KOPT-K1 (cell line): ENCODE data around the gene SRRT.

Experiments used
- H3K27ac ChIP-seq: fragments of 200-600 bp; sonication (generic); 2 replicates; pipeline ENCODE4 v1.5.1; 2016; ENCODE audit warnings: antibody characterized with exemption, mild to moderate bottlenecking, low read depth, low read length; ENCODE audit not compliant: poor library complexity, severe bottlenecking
- H3K36me3 ChIP-seq: fragments of 200-600 bp; sonication (generic); 2 replicates; pipeline ENCODE4 v1.5.1; 2017; ENCODE audit warnings: antibody characterized with exemption, mild to moderate bottlenecking, low read length, moderate library complexity; ENCODE audit not compliant: insufficient read depth
- H3K9me3 ChIP-seq: fragments of 200-600 bp; sonication (generic); 2 replicates; pipeline ENCODE4 v1.5.1; 2017; ENCODE audit warnings: antibody characterized with exemption, low read length, mild to moderate bottlenecking; ENCODE audit not compliant: insufficient read depth, poor library complexity, severe bottlenecking

SRRT gene, protein sequence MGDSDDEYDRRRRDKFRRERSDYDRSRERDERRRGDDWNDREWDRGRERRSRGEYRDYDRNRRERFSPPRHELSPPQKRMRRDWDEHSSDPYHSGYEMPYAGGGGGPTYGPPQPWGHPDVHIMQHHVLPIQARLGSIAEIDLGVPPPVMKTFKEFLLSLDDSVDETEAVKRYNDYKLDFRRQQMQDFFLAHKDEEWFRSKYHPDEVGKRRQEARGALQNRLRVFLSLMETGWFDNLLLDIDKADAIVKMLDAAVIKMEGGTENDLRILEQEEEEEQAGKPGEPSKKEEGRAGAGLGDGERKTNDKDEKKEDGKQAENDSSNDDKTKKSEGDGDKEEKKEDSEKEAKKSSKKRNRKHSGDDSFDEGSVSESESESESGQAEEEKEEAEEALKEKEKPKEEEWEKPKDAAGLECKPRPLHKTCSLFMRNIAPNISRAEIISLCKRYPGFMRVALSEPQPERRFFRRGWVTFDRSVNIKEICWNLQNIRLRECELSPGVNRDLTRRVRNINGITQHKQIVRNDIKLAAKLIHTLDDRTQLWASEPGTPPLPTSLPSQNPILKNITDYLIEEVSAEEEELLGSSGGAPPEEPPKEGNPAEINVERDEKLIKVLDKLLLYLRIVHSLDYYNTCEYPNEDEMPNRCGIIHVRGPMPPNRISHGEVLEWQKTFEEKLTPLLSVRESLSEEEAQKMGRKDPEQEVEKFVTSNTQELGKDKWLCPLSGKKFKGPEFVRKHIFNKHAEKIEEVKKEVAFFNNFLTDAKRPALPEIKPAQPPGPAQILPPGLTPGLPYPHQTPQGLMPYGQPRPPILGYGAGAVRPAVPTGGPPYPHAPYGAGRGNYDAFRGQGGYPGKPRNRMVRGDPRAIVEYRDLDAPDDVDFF

DNA sequence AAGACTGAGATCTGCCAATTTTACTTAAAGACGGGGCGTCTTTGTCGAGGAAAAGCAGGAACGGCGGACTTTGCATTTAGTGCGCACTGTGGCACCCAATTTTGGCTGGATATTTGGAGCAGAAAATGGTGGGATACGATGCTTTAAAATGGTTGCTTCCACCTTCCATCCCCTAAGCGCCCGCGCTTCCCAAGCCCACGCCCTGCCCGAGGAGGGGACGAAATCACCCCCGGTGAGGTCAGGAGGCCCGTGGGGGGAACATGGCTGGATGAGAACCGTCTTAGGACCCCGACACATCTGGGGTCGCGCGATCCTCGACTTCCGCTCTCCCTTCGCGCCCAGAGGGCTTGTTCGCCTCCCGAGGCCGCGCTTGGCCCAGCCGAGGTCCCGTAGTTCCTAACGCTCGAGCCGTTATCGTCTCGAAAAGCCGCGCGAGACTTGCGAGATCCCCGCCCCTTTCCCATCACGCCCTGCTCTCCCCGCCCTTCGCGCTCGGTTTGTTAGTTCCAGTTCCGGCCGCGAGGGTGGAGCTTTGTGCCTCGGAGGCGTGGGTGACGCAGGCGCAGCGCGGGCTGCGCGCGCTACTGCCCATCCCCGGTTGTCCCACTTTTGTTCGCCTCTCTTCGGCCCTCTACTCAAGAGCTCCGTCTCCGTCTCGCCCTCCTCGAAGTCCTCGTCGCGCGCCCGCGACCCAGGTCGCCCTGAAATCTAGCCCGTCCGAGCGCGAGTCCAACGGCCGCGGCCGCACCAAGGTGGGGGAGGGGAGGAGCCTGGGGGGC is at the start of gene SRRT:
Gene SRRT, plus strand, starts transcription at position 527 of the 779 bp plus-strand sequence. CDS start 488 bp downstream, outside the sequence.
- H3K9me3 ChIP-seq: no peaks in the 10 kb centered on the region
- peak within 1 kb of the TSS; percentile 98 for H3K27ac ChIP-seq
- H3K36me3 ChIP-seq: peaks cover 38% of the 10 kb centered on the region

DNA sequence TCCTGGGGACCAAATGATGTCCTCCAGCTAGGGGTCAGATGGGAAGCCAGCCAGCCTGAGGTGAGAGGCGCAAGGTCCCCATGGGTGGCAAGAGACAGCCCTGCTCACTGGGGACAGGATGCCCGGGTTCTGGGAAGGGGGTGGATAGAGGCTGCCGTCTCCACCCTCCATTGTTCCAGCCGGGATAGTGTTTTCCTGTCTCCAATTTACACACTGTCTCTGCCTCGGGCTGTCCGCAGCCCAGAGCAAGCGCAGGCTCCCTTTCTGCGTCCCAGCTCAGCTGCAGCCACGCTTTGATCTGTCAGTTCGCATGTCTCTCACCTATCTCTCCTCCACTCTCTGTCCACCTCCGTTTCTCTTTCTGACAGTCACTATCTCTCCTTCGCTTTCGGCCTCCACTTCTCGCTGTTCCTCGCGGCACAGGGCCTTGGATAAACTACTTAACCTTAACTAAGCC is 49.7 kb upstream of the SRRT start:
- Histone ChIP-seq H3K27ac (no peak overlapping the region), H3K9me3 (no peaks in the 10 kb centered on the region), H3K36me3 (no peaks in the 10 kb centered on the region)

DNA sequence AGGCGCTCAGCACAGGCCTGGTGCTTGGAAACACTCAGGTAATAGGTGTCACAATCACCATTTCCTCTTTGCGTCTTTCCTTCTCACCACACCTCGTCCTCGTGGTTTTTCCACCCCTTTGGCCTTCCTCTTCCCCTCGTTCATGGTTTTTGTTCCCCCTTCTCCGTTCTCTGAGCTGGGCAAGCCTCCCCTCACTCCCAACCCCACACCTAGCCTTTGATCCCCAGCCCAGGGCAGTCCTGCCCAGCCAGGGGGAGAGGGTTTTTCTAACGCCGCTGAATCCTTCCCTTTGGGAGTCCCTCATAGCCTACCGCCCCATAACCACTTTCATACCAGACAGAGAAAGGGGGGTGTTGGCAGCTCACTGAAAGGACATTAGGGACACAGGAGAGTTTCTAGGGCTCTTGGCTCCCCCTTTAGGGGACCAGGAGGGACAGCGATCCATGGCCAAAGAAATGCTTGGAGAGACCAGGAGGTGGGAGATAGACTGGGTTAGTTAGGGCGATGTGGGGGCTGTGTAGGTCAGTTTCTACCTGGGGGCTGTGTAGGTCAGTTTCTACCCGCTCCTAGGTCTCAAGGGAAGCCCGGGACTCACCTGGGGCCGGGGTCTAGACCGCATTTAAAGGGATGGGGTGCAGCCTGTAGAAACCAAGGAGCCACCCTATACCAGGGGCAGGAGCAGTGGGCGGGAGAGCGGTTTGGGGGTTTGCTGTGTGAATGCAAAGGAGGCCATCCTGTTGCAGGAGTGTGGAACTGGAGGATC is 49.0 kb upstream of the SRRT start:
- Histone ChIP-seq H3K36me3 (no peaks in the 10 kb centered on the region), H3K9me3 (no peaks in the 10 kb centered on the region), H3K27ac (no peak overlapping the region)

DNA sequence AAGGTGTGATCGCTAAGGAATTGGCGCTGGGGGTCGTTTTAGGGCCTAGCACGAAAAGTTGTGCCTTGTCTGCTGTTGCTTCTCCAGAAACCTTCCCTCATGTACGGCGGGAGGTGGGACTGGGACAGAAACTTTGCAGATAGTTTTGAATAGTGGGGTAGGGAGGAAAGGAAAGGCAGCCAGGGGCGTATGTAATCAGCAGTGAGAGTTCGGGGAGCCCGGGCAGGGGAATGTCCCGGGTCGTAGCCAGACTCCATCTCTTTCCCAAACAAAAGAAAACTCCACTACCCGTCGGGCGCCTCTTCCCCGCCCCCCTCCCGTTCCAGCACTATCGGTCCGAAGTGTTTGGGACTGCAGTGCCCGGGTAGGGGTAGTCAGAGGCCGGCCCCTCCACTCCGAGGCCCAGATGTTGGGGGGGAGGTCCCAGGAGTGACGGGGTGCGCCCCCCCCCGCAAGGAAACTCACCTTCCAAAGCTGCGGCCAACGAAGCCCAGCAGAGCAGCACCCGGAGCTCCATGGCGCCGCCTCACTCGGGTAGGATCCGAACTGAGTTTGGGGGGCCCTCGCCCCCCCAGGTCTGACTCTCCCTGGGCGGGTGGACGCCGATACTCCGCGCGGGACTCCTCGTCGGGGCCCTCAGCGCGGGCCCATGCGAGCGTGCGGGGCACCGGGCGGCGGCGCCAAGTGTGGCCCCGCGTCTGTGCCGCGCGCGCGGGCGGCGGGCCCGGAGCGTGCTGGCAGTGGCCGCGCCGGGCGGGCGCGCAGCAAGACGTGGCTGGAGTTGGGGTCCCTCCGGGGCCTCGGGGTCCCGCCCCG is 48.2 kb upstream of the SRRT start:
- H3K36me3 ChIP-seq: no peaks in the 10 kb centered on the region
- H3K9me3 ChIP-seq: no peaks in the 10 kb centered on the region
- no peak overlapping the region for H3K27ac ChIP-seq

DNA sequence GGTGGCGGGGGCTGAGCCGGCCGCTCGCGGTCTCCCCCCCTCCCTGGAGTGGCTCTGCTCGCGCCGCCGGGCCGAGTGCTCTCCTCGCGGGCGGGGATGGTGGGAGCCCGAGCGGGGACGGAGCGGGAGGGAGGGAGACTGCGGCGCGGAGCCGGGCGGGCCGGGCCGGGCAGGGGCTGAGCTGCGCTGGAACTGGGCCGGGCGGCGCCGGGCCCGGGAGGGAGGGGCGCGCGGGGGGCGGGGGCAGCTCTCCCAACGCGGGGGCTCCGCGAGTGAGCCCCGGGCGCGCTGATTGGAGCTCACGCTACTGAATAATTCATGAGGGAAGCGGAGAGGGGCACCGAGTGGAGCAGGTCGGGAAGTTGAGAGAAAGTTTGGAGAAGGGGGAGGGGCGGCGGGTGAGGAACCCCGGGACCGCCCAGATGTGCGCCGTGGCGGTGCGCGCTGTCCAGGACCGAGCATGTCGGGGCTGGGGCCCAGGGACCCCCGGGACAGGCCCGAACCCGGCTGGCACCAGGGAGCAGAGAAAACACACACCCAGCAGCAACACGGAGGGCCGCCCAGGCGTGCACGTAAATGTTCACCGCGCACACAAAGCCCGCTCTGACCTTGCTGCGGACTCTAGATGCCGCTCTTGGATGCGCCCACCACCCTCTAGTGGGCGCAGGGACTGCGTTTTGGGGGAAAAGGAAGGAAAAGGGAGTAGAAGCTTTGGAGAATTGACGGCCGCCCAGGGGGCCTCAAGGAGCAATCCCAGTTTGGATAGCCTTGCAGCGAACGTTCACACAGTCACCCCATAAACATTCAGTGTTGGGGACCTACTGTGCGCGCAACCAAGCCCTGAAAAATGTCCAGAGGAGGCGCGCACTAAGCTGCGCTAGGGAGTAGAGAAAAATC is 47.3 kb upstream of the SRRT start, which contains the start of gene EPHB4:
Gene EPHB4, minus strand, starts transcription at position 194 of the 897 bp plus-strand sequence. CDS start 493 bp downstream, outside the sequence.
- Histone ChIP-seq H3K27ac (no peak within 1 kb of the TSS), H3K36me3 (no peaks in the 10 kb centered on the region), H3K9me3 (no peaks in the 10 kb centered on the region)

DNA sequence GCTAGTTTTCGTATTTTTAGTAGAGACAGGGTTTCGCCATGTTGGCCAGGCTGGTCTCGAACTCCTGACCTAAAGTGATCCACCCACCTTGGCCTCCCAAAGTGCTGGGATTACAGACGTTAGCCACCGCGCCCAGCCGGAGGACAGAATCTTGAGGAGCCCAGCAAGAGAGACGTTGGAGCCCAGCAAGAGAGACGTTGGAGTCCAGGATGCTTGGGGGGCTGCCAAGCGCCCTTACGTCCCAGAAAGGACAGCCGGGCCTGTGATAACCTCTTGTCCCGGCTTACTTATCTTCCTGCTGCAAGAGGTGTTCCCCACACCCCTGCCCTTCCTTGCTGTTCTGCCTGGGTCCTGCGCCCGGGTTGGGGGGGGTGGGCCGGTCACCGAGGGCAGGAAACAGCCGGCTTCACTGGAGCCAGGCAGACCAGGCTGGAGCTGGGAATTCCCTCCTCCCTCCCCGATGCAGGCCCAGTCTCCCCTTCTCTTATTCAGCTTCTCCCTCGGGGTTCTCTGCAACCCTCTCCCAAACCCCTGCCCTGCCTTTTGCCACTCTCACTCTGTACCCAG is 45.7 kb upstream of the SRRT start:
- H3K27ac ChIP-seq: no peak overlapping the region
- no peaks in the 10 kb centered on the region for H3K9me3 ChIP-seq
- H3K36me3 ChIP-seq: no peaks in the 10 kb centered on the region

DNA sequence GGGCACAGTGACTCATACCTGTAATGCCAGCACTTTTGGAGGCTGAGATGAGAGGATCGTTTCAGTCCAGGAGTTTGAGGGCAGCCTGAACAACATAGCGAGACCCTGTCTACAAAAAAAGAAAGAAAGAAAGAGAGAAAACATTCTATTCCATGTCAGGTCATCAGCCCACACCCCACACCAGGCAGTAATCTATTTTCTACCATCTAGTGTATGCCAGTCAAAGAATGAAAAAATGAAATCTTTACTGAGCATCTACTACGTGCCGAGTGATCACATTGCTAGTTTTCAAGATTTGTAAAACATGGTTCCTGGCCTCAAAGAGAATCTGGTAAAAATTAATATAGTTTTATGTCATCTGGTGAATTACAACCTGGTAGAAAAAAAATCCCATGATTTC is 44.5 kb upstream of the SRRT start:
- H3K36me3 ChIP-seq: no peaks in the 10 kb centered on the region
- H3K27ac ChIP-seq: no peak overlapping the region
- H3K9me3 ChIP-seq: no peaks in the 10 kb centered on the region

DNA sequence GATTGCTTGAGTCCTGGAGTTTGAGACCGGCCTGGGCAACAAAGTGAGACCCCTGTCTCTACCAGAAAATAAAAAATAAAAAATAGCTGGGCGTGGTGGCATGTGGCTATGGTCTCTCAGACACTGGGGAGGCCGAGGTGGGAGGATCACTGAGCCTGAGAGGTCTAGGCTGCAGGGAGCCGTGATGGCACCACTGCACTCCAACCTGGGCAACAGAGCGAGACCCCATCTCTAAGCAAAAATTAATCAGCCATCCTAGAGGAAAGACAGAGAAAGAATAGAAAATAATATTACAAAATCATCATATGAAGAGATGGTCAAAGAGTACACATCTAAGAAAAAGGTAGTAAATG is 42.6 kb upstream of the SRRT start:
- Histone ChIP-seq H3K27ac (no peak overlapping the region), H3K36me3 (no peaks in the 10 kb centered on the region)

DNA sequence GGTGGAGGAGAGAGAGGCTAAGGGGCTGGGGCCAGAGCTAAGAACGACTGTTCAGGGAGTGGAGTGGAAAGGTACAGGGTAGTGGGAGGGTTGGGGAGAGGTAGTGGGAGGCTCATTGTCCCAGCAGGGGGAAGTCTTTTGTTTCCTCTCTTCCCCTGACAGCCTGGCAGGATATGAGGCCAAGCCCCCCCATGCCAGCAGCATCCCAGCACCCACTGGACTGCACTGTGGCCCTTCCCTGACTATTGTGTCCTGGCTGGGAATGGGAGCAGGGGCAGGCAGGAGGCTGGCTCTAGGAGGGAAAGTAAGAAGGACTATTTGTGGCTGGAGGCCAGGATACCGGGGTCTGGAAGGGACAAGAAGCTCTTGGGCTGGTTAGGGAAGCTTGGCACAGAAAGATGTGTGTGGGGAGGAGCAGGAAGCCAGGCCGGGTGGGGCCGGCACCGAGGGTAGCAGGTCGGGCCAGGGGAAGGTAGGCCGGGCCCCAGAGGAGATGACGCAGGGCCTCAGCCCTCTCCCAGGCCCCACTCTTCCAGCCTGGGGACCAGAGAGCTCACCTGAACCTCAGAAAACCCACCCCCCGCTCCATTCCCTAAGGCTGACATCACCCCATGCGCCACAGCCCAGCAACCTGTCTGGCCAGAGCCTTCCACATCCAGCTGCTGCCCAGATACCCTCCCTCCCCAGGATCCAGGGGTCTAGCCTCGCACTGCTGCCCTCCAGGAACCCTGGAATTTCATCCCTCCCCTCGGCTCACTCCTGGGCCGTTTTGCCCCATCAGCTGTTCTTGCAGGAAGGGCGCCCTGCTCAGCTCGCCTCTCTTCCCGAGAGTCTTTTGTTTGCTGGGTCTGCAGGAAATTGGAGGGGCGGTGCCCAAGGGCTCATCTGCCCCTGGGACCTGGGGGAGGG is 38.7 kb upstream of the SRRT start:
- H3K27ac ChIP-seq: no peak overlapping the region
- H3K9me3 ChIP-seq: no peaks in the 10 kb centered on the region
- no peaks in the 10 kb centered on the region for H3K36me3 ChIP-seq

More for the DNA sequence above, 42.6 kb upstream of the SRRT start:
- H3K9me3 ChIP-seq: no peaks in the 10 kb centered on the region

DNA sequence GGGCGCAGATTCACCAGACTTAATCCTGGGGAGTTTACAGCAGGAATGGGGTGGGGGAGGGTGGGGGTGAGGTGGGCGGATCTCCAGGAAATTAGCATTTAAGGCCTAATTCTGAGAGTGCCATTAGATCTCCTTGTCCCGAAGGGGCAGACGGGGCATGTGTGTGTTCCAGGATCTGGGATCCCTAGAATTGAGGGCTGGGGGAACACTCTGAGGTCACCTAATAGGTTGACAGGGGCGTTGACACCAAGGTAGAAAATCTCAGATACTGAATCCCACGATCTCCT is 38.1 kb upstream of the SRRT start:
- Histone ChIP-seq H3K27ac (no peak overlapping the region), H3K9me3 (no peaks in the 10 kb centered on the region), H3K36me3 (no peaks in the 10 kb centered on the region)

DNA sequence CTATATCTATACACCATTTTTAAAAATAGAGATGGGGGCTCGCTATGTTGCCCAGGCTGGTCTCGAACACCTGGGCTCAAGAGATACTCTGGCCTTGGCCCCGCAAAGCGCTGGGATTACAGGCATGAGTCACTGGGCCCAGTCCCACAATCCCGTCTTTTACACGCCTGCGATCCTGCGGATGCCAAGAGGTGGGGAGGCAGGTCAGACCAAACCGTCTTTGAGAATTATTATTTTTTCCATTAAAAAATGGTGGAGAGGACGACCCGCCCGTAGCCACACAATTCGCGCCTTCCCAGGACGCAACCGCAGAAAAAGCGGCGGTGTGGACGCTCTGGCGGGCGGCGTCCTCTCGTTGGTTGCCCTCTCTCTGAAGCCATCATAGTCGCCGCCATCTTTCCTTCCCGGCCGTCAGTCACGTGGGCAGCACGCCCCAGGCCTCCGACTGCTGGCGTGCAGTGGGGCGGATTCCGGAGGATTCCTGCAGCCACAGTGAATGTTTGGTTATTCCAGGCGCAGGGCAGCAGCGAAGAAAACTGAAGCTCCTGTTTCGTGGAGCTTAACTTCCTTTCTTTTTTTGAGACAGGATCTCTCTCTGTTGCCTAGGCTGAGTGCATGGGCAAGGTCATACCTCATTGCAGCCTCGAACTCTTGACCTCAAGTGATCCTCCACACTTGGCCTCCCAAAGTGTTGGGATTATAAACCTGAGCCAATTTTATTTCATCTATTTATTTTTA is 37.6 kb upstream of the SRRT start:
- Histone ChIP-seq H3K9me3 (no peaks in the 10 kb centered on the region), H3K27ac (no peak overlapping the region), H3K36me3 (no peaks in the 10 kb centered on the region)
